AG04449 (cell line): Measurements from ENCODE around the gene ITPK1.

ENCODE experiments used
- CTCF ChIA-PET: fragments of 350-600 bp; formaldehyde crosslinking; extraction: SDS; loops from one replicate; lab custom pipeline; 2021; ENCODE audit warnings: antibody characterized with exemption; lab: Yijun Ruan, JAX
- POLR2A ChIA-PET: fragments of 400-600, 350-600 bp; formaldehyde crosslinking; extraction: SDS; loops from one replicate; lab custom pipeline; 2020; ENCODE audit warnings: antibody characterized with exemption, inconsistent platforms; lab: Yijun Ruan, JAX
- DNase-seq: peaks from one replicate; pipeline ENCODE4 v3.0.0-alpha.2; 2010; ENCODE audit warnings: low read depth, low spot score
- H3K4me3 ChIP-seq: 2 replicates; pipeline ENCODE4 v1.5.1; 2011; ENCODE audit warnings: low read depth, mild to moderate bottlenecking, control low read depth, low read length
- CTCF ChIP-seq: IDR thresholded peaks from one replicate; pipeline ENCODE4 v1.5.1; 2011; ENCODE audit warnings: mild to moderate bottlenecking, moderate library complexity, low read length, control low read depth, inconsistent platforms; ENCODE audit not compliant: insufficient read depth; ENCODE audit errors: missing control alignments

The ITPK1 gene

GRCh38 chr14:92943855-92944570 lies 171.7 kb downstream of the ITPK1 start:
- DNase-seq, result no peak
- no peak overlapping the region for H3K4me3 ChIP-seq
- ChIA-PET POLR2A (no interaction called here), CTCF (interaction anchor here (1.1 to 1.3 kb wide), 3 partner anchors 10 to 194 kb away, joined by 3 read pairs; no protein-coding TSS in a partner anchor)
- TF ChIP-seq CTCF, result no peak

GRCh38 chr14:92942976-92943710 lies 172.6 kb downstream of the ITPK1 start:
- ChIA-PET POLR2A (no interaction called here), CTCF (interaction anchor here (1.1 to 1.3 kb wide), 2 partner anchors 12 to 195 kb away, joined by 3 read pairs; no protein-coding TSS in a partner anchor)
- no peak overlapping the region for H3K4me3 ChIP-seq
- TF ChIP-seq CTCF, result no peak
- no peak for DNase-seq

- ChIA-PET CTCF (interaction anchor here (1.0 to 1.5 kb wide), 3 partner anchors 9 to 12 kb away, joined by 3 to 6 read pairs (median 4); no protein-coding TSS in a partner anchor), POLR2A (no interaction called here)
- H3K4me3 ChIP-seq, result no peak overlapping the region
- no peak for TF ChIP-seq CTCF
- no peak for DNase-seq
These were observed 173.1 kb downstream of the ITPK1 start for GRCh38 chr14:92942576-92942975.

GRCh38 chr14:92942136-92942535 lies 173.6 kb downstream of the ITPK1 start:
- CTCF ChIA-PET, result interaction anchor here (1.0 to 1.5 kb wide), 3 partner anchors 10 to 13 kb away, joined by 3 to 6 read pairs (median 4); no protein-coding TSS in a partner anchor
- no peak for TF ChIP-seq CTCF
- POLR2A ChIA-PET, result no interaction called here
- no peak for DNase-seq
- no peak overlapping the region for H3K4me3 ChIP-seq

- ChIA-PET CTCF (interaction anchor here (1.0 to 1.5 kb wide), 3 partner anchors 10 to 13 kb away, joined by 3 to 6 read pairs (median 4); no protein-coding TSS in a partner anchor), POLR2A (no interaction called here)
- H3K4me3 ChIP-seq, result no peak overlapping the region
- no peak for DNase-seq
- TF ChIP-seq CTCF, result no peak
These were observed 174.2 kb downstream of the ITPK1 start for GRCh38 chr14:92941531-92941930.

- ChIA-PET CTCF (no interaction called here), POLR2A (no interaction called here)
- TF ChIP-seq CTCF, result no peak
These were observed 175.2 kb downstream of the ITPK1 start for GRCh38 chr14:92940543-92940942.

More at GRCh38 chr14:92940543-92940942, 175.2 kb downstream of the ITPK1 start:
- H3K4me3 ChIP-seq, result no peak overlapping the region
- no peak for DNase-seq
